HG03571 (cell line): ENCODE results near the gene FIBCD1.

Experiments used
- ATAC-seq: cut with Tn5 transposase; IDR thresholded peaks from one replicate; pipeline ENCODE4 v1.9.1; 2021; ENCODE audit not compliant: unreplicated experiment

FIBCD1 gene

GRCh38 chr9:130937146-130938076, 1.6 kb downstream of the FIBCD1 start:
- no peak for ATAC-seq

- no peak for ATAC-seq
Observed at GRCh38 chr9:130936285-130937117, 2.5 kb downstream of the FIBCD1 start.

- no peak for ATAC-seq
Observed at GRCh38 chr9:130935648-130936271, 3.3 kb downstream of the FIBCD1 start.

- no peak for ATAC-seq
Observed at GRCh38 chr9:130934702-130935647, 4.1 kb downstream of the FIBCD1 start.

GRCh38 chr9:130934246-130934645, 4.8 kb downstream of the FIBCD1 start:
- ATAC-seq, result no peak

GRCh38 chr9:130933114-130934046, 5.7 kb downstream of the FIBCD1 start:
- no peak for ATAC-seq

GRCh38 chr9:130932255-130933079, 6.6 kb downstream of the FIBCD1 start:
- ATAC-seq, result no peak

GRCh38 chr9:130931508-130932254, 7.4 kb downstream of the FIBCD1 start:
- no peak for ATAC-seq

GRCh38 chr9:130930804-130931349, 8.2 kb downstream of the FIBCD1 start:
- no peak for ATAC-seq

- no peak for ATAC-seq
Observed at GRCh38 chr9:130930132-130930803, 8.8 kb downstream of the FIBCD1 start.

GRCh38 chr9:130929571-130930038, 9.4 kb downstream of the FIBCD1 start:
- no peak for ATAC-seq

- ATAC-seq, result no peak
Observed at GRCh38 chr9:130927995-130928900, 10.8 kb downstream of the FIBCD1 start.

- ATAC-seq, result no peak
Observed at GRCh38 chr9:130927338-130927737, 11.7 kb downstream of the FIBCD1 start.

- ATAC-seq, result no peak
Observed at GRCh38 chr9:130925050-130925678, 13.9 kb downstream of the FIBCD1 start.

GRCh38 chr9:130924448-130924788, 14.6 kb downstream of the FIBCD1 start:
- no peak for ATAC-seq
